AG09309 (cell line): Measurements from ENCODE around the gene ANTXR2.
A peak's percentile ranks its signal among the peaks of the same experiment; 100 is the strongest.

Experiments used
- DNase-seq: peaks from one replicate; pipeline ENCODE4 v3.0.0-alpha.2; 2010; ENCODE audit warnings: low read depth
- H3K4me3 ChIP-seq: 2 replicates; pipeline ENCODE4 v1.5.1; 2011; ENCODE audit warnings: mild to moderate bottlenecking, low read depth, low read length, moderate library complexity; ENCODE audit not compliant: control insufficient read depth
- TF ChIP-seq, protein P1 (sequence below): IDR thresholded peaks from 2 replicates; pipeline ENCODE4 v1.5.1; 2011; ENCODE audit warnings: mild to moderate bottlenecking, low read depth, low read length, inconsistent platforms; ENCODE audit not compliant: insufficient read depth, control insufficient read depth; ENCODE audit errors: missing control alignments

ANTXR2 gene

DNA sequence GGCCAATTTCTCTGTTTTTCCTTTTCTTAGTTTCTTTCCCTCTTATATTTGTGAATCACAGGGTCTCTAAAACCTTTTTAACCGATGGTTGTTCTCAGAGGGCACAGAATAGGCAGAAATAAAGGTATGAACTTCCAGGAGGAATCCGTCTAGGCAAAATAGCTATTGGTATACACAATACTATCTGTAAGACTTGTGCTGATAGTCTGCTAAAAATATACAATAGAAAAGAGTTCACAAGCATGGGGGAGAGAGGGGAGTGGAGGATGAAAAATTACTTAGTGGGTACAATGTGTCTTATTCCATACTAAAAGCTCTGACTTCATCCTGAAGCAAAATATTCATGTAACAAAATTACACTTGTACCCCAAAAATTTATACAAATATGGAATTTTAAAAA is 30.2 kb downstream of the ANTXR2 start:
- H3K4me3 ChIP-seq, result no peak overlapping the region
- TF ChIP-seq, protein P1, sequence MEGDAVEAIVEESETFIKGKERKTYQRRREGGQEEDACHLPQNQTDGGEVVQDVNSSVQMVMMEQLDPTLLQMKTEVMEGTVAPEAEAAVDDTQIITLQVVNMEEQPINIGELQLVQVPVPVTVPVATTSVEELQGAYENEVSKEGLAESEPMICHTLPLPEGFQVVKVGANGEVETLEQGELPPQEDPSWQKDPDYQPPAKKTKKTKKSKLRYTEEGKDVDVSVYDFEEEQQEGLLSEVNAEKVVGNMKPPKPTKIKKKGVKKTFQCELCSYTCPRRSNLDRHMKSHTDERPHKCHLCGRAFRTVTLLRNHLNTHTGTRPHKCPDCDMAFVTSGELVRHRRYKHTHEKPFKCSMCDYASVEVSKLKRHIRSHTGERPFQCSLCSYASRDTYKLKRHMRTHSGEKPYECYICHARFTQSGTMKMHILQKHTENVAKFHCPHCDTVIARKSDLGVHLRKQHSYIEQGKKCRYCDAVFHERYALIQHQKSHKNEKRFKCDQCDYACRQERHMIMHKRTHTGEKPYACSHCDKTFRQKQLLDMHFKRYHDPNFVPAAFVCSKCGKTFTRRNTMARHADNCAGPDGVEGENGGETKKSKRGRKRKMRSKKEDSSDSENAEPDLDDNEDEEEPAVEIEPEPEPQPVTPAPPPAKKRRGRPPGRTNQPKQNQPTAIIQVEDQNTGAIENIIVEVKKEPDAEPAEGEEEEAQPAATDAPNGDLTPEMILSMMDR, result no peak
- no peak for DNase-seq

DNA sequence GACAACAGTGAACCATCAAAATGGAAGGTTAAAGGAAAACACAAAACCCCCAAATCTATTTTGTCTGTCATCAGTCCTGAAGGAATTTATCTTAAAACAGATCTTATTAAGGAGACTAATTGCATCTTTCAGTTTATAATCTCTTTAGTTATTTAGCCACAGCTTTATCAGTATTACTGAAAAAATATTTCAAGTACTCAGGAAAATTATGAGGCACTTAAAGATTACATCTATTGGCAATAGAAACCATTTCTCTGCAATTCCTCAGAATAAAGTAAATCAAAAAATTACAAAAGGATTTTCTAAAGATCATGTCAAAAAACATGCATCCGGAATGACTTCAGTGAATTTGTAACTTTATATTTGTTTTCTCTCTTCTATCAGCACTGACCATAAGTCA is 35.2 kb downstream of the ANTXR2 start:
- DNase-seq, result no peak
- TF ChIP-seq, protein P1, result no peak

DNA sequence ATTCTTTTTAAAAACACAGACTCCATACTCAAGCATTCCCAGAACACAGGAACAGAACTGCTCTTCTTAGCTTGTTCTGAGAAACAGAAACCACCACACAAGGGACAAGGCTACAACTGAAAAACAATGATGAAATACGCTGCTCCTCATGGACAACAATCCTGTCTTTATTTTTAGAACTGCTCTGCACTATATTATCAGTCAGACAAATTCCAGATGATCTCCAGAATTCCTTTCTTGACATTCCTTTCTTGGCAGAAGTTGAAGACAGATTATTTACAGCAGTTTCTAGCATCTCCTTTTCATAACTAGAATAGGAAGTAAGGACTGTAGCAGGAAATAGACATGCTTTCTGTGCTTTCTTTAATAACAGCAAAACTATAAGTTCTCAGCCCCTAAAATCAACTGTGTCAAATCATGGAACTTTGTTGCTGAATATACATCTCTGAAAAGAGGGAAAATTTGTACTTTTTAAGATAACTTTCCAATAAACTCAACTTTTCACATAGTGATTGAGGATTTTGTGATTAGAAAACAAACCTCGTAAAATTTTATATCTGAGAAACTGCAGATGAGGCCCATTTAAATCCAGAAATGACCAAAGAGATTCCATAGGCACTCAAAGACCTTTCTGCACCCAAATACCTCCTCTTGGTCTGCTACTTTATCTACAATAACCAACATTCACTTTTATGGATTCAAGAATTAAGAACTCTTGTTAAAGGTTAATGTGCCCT is 35.9 kb downstream of the ANTXR2 start:
- H3K4me3 ChIP-seq, result no peak overlapping the region
- TF ChIP-seq, protein P1, result no peak
- peak; percentile 66 for DNase-seq

More for the DNA sequence above, 35.2 kb downstream of the ANTXR2 start:
- H3K4me3 ChIP-seq, result no peak overlapping the region

DNA sequence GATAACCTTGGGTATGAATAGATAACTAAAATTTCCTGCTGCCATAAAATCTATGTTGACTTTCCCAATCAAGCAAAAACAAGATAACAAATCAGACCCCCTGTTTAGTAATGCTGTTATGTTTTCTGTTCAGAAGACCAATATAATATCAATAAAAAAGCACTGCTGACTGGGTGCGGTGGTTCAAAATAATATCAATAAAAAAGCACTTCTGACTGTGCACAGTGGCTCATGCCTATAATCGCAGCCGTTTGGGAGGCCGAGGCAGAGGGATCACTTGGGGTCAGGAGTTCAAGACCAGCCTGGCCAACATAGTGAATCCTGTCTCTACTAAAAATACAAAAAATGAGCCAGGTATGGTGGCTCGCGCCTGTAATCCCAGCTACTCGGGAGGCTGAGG is 36.7 kb downstream of the ANTXR2 start:
- TF ChIP-seq, protein P1, result no peak

DNA sequence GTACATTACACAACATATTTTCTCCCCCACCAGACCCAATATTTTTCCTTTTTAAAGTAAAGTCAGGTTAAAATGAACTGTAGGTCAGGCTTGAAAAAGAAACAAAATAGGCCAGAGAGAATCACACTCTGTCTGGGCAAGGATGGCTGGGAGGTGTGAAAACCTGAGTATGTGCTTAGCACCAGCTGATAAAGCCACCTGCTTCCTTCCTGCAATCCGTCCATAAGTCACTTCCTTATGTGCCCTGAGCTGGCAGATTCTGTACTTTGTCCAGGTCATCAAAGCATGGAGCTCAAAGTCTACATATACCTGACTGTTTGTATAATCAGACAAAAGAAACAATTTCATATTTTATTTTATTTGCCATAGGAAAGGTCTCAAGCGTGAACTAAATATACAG is 37.7 kb downstream of the ANTXR2 start:
- no peak for DNase-seq
- no peak overlapping the region for H3K4me3 ChIP-seq
- TF ChIP-seq, protein P1, result no peak

More for the DNA sequence above, 36.7 kb downstream of the ANTXR2 start:
- H3K4me3 ChIP-seq, result no peak overlapping the region
- no peak for DNase-seq

DNA sequence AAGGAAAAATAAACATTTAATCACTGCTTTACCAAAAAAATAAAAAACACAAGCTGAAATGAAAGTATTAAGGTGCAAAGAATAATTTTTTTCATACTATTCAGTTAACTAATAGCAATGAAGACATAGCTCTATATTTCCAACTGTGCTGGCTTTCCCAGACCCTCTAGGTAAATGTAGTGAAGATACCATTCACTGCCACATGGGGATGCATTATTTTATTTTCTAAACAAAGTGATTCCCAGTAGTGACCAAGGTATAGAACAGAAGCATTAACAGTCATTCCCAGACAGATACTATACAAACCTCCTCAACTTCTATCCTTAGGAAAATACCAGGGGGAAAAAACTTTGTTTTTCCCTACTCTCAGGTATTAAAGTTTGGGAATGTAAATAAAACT is 39.4 kb downstream of the ANTXR2 start:
- H3K4me3 ChIP-seq, result no peak overlapping the region
- TF ChIP-seq, protein P1, result no peak
- DNase-seq, result no peak
